GM12878 (cell line): Measurements from ENCODE around the gene MCM6. TPM values are rescaled to one million over a fixed set of nuclear protein-coding genes. Genes with fewer than 3 reads are reported as not detected.
A peak's percentile ranks its signal among the peaks of the same experiment; 100 is the strongest.

Experiments
- ATAC-seq: fragments of 200-7000 bp; cut with Tn5 transposase; 3 replicates; pipeline ENCODE4 v1.9.1; 2020; ENCODE audit warnings: mild to moderate bottlenecking, moderate library complexity
- BruUV-seq: library from RNA; stranded (reverse); fragments of 400-500 nt; replicated peaks from 2 replicates; lab custom pipeline; 2021; lab: Mats Ljungman, UMichigan
- CTCF ChIA-PET: fragments of 300-600 bp; sonication (Branson Sonifier 250); formaldehyde crosslinking; extraction: SDS; loops from one replicate; lab custom pipeline; 2021; ENCODE audit warnings: inconsistent platforms; lab: Yijun Ruan, JAX
- POLR2A ChIA-PET: fragments of 350-600 bp; formaldehyde crosslinking; extraction: SDS; loops from one replicate; lab custom pipeline; 2021; ENCODE audit warnings: inconsistent platforms; lab: Charles Lee
- RAD21 ChIA-PET: fragments of 300-600 bp; sonication (Branson Sonifier 250); formaldehyde crosslinking; loops from one replicate; lab custom pipeline; 2023; ENCODE audit warnings: antibody characterized with exemption; ENCODE audit not compliant: unreplicated experiment; lab: Charles Lee
- SMC1A ChIA-PET: fragments of 300-600 bp; sonication (Branson Sonifier 250); formaldehyde crosslinking; loops from one replicate; lab custom pipeline; 2023; ENCODE audit not compliant: unreplicated experiment, uncharacterized antibody; lab: Charles Lee
- DNase-seq: peaks from one replicate; pipeline ENCODE4 v3.0.0-alpha.2; 2011; ENCODE audit warnings: low read depth, low spot score
- FAIRE-seq: peaks from 3 replicates; lab custom pipeline; 2011; peaks lifted over from hg19 to GRCh38; lab: Jason Lieb, UNC
- H2AFZ ChIP-seq: 2 replicates; pipeline ENCODE4 v1.6.0; 2011; ENCODE audit warnings: low read depth, low read length, control low read depth; ENCODE audit not compliant: control insufficient read depth
- H3K27ac ChIP-seq: 2 replicates; pipeline ENCODE4 v1.5.1; 2011; ENCODE audit warnings: control low read depth; ENCODE audit not compliant: control insufficient read depth, insufficient read depth
- H3K27me3 ChIP-seq, 2 experiments: replicated peaks in 1 of 2; 2 replicates each; pipeline versions ENCODE4 v1.6.0 to v1.6.1; 2011; ENCODE audit warnings: low read length in 1 of 2; ENCODE audit not compliant: control insufficient read depth in 2 of 2, insufficient read depth in 2 of 2
- H3K36me3 ChIP-seq, 2 experiments: 2 replicates each; pipeline ENCODE4 v1.5.1; 2011; ENCODE audit warnings: low read length in 1 of 2; ENCODE audit not compliant: control insufficient read depth in 2 of 2, insufficient read depth in 2 of 2
- H3K4me1 ChIP-seq: 2 replicates; pipeline ENCODE4 v1.6.1; 2011; ENCODE audit warnings: mild to moderate bottlenecking, low read length, moderate library complexity, mixed read lengths; ENCODE audit not compliant: control insufficient read depth, insufficient read depth
- H3K4me2 ChIP-seq: 2 replicates; pipeline ENCODE4 v1.6.0; 2011; ENCODE audit warnings: control low read depth; ENCODE audit not compliant: control insufficient read depth, insufficient read depth
- H3K4me3 ChIP-seq: fragments of 200-600 bp; sonication (generic); 2 replicates; pipeline ENCODE4 v1.5.1; 2016
- H3K79me2 ChIP-seq: 2 replicates; pipeline ENCODE4 v1.6.0; 2011; ENCODE audit warnings: low read length; ENCODE audit not compliant: control insufficient read depth, insufficient read depth
- H3K9ac ChIP-seq: 2 replicates; pipeline ENCODE4 v1.8.0; 2011; ENCODE audit warnings: low read length, control low read depth, mixed read lengths; ENCODE audit not compliant: control insufficient read depth, insufficient read depth
- H3K9me3 ChIP-seq: replicated peaks from 3 replicates; pipeline ENCODE4 v1.5.1; 2011; ENCODE audit warnings: mild to moderate bottlenecking, low read length; ENCODE audit not compliant: control insufficient read depth, insufficient read depth
- H4K20me1 ChIP-seq: 2 replicates; pipeline ENCODE4 v1.6.0; 2011; ENCODE audit not compliant: control insufficient read depth, insufficient read depth
- CHD1 ChIP-seq: IDR thresholded peaks from 2 replicates; pipeline ENCODE4 v1.6.1; 2012; ENCODE audit warnings: low read depth, low read length, improper control_type of control experiment
- CREB1 ChIP-seq: IDR thresholded peaks from 2 replicates; pipeline ENCODE4 v1.6.1; 2012; ENCODE audit warnings: low read depth, mild to moderate bottlenecking, inconsistent platforms
- EGR1 ChIP-seq, 2 experiments: IDR thresholded peaks; 1 replicate in 1 of 2; 2 replicates in 1 of 2; pipeline ENCODE4 v1.6.1; 2011 to 2012; ENCODE audit warnings: low read depth in 2 of 2, low read length in 2 of 2, borderline replicate concordance in 1 of 2, mild to moderate bottlenecking in 1 of 2, moderate library complexity in 1 of 2
- IKZF1 ChIP-seq: fragments of 450-650 bp; conservative IDR thresholded peaks from 2 replicates; pipeline ENCODE4 v1.6.1; 2017; ENCODE audit warnings: antibody characterized with exemption, mild to moderate bottlenecking
- LARP7 ChIP-seq: fragments of 450-650 bp; IDR thresholded peaks from 2 replicates; pipeline ENCODE4 v1.6.1; 2017; ENCODE audit warnings: mild to moderate bottlenecking
- MYC ChIP-seq: IDR thresholded peaks from 2 replicates; pipeline ENCODE4 v1.6.1; 2011; ENCODE audit warnings: mild to moderate bottlenecking, low read length, moderate library complexity, inconsistent platforms; ENCODE audit not compliant: insufficient read depth, insufficient replicate concordance, insufficient read length, severe bottlenecking
- NR2F1 ChIP-seq: fragments of 450-650 bp; conservative IDR thresholded peaks from 2 replicates; pipeline ENCODE4 v1.6.1; 2017; ENCODE audit warnings: mild to moderate bottlenecking
- RB1 ChIP-seq: fragments of 450-650 bp; formaldehyde crosslinking; IDR thresholded peaks from 2 replicates; pipeline ENCODE4 v1.6.1; 2017; ENCODE audit warnings: mild to moderate bottlenecking, borderline replicate concordance
- RBBP5 ChIP-seq: fragments of 200-600 bp; sonication (generic); conservative IDR thresholded peaks from 2 replicates; pipeline ENCODE4 v1.6.1; 2016
- SPI1 ChIP-seq: IDR thresholded peaks from 2 replicates; pipeline ENCODE4 v1.6.1; 2011; ENCODE audit warnings: low read depth, mild to moderate bottlenecking, low read length, moderate library complexity, borderline replicate concordance; ENCODE audit not compliant: insufficient read depth
- SREBF2 ChIP-seq: IDR thresholded peaks from 2 replicates; pipeline ENCODE4 v1.6.1; 2012; ENCODE audit warnings: mild to moderate bottlenecking, low read length
- TAF1 ChIP-seq: IDR thresholded peaks from 2 replicates; pipeline ENCODE4 v1.6.1; 2011; ENCODE audit warnings: mild to moderate bottlenecking, low read depth, low read length, borderline replicate concordance
- TCF3 ChIP-seq: IDR thresholded peaks from 2 replicates; pipeline ENCODE4 v1.6.1; 2012; ENCODE audit warnings: low read depth, mild to moderate bottlenecking, low read length, borderline replicate concordance; ENCODE audit not compliant: insufficient read depth
- TCF7 ChIP-seq: IDR thresholded peaks from 2 replicates; pipeline ENCODE4 v1.6.1; 2014; ENCODE audit warnings: antibody characterized with exemption, borderline replicate concordance
- ZBED1 ChIP-seq: IDR thresholded peaks from 2 replicates; pipeline ENCODE4 v1.6.1; 2016; ENCODE audit warnings: borderline replicate concordance
- ZNF274 ChIP-seq: IDR thresholded peaks from one replicate; pipeline ENCODE4 v1.8.0; 2011; ENCODE audit not compliant: insufficient read length, insufficient read depth
- ZNF622 ChIP-seq: fragments of 450-650 bp; IDR thresholded peaks from 2 replicates; pipeline ENCODE4 v1.6.1; 2017; ENCODE audit warnings: mild to moderate bottlenecking, inconsistent platforms
- ZSCAN29 ChIP-seq: fragments of 450-650 bp; IDR thresholded peaks from 2 replicates; pipeline ENCODE4 v1.6.1; 2017; ENCODE audit warnings: mild to moderate bottlenecking, moderate library complexity
- WGBS: methylation state at CpG from one replicate; pipeline ENCODE4 v1.1.6; 2016; ENCODE audit warnings: low lambda C conversion rate; ENCODE audit not compliant: insufficient replicate concordance, insufficient coverage; ENCODE audit errors: missing lambda C conversion rate; 5-methylcytosine and 5-hydroxymethylcytosine counted together
- in situ Hi-C: fragments of 300-500 bp; cut with MboI; formaldehyde crosslinking; loops from 9 replicates; pipeline ENCODE4 v1.14.3; 2018; ENCODE audit warnings: mixed read lengths
- intact Hi-C: fragments of 100-400 bp; cut with micrococcal nuclease; formaldehyde crosslinking; loops from one replicate; pipeline ENCODE4 v1.14.2; 2022; ENCODE audit not compliant: unreplicated experiment
- polyA plus RNA-seq, 11 experiments: library from polyadenylated mRNA; depleted of rRNA in 4 of 11; unstranded in 6 of 11; stranded (reverse) in 5 of 11; fragments of >200 nt; fragmentation: Nextera tagmentation in 4 of 11; fragmentation: Illumina TruSeq in 1 of 11; extraction: Ambion mirVana in 4 of 11; extraction: Trizol in 1 of 11; gene quantifications; 1 replicate in 1 of 11; 2 replicates in 10 of 11; pipeline versions ENCODE4 v1.2.1 to v1.2.3, GENCODE V29; 2011 to 2016; ENCODE audit warnings: inconsistent platforms in 2 of 11, missing spikeins in 2 of 11, low read depth in 1 of 11
- total RNA-seq, 4 experiments: library from RNA; depleted of rRNA in 3 of 4; stranded (reverse); fragments of >200 nt in 3 of 4; fragmentation: Illumina TruSeq in 1 of 4; extraction: Trizol in 1 of 4; gene quantifications; 2 replicates each; pipeline versions ENCODE4 v1.2.1 to v1.2.3, GENCODE V29; 2013 to 2021
- TF ChIP-seq, protein P1 (sequence below): fragments of 450-650 bp; IDR thresholded peaks from 2 replicates; pipeline ENCODE4 v1.6.1; 2017; ENCODE audit warnings: borderline replicate concordance
- TF ChIP-seq, protein P2 (sequence below): fragments of 150-350 bp; IDR thresholded peaks from 2 replicates; pipeline ENCODE4 v1.6.1; 2016; ENCODE audit warnings: low read depth, low read length

MCM6 gene
- total and polyA plus RNA-seq, 10 of the 15 experiments (the other 5 are each of a cell fraction or from before 2014, with no cell fraction given) = 37.4 to 118 (median 82.2) TPM

DNA sequence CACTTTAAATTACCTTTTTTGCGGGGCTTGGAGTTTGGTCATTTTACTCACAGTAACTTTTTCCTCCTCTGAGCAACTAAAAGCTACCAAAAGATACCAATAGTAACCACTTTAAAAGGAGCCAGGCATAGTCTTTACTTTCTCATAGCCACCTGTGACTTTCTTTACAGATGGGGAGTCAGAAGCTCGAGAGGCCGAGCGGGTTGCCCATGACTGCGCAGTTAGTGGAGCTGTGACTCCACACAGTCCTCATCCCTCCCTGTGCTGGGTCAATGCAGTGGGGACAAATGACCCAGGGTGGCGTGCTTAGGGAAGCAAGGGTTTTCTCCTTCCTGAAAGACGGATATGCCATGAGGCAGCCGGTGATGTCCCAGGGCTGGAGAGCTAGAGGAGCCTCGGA is 51.1 kb downstream of the MCM6 start:
- peaks cover 7% of the 10 kb centered on the region for H3K9me3 ChIP-seq
- ChIA-PET RAD21 (interaction anchor here (0.7 kb wide), 1 partner anchor 582 kb away, joined by 3 read pairs; no protein-coding TSS in a partner anchor), POLR2A (interaction anchor here (0.5 to 0.6 kb wide), 2 partner anchors 35 to 504 kb away, joined by 4 read pairs; no protein-coding TSS in a partner anchor), SMC1A (interaction anchor here (0.6 to 2.1 kb wide), 8 partner anchors 8 to 827 kb away, joined by 3 to 6 read pairs (median 5); no protein-coding TSS in a partner anchor), CTCF (interaction anchor here (1.1 to 1.9 kb wide), 2 partner anchors 28 to 559 kb away, joined by 3 to 9 read pairs; no protein-coding TSS in a partner anchor)
- no TSS peak for BruUV-seq
- H3K27ac ChIP-seq = no peak overlapping the region
- peak overlapping the region; percentile 53; the same call in 1 of the 2 replicates for H2AFZ ChIP-seq
- intact Hi-C loops (no loop called here), in situ Hi-C loops (no loop called here)
- no peaks in the 10 kb centered on the region for H3K36me3 ChIP-seq
- H3K27me3 ChIP-seq = no peaks in the 10 kb centered on the region
- ATAC-seq = no peak; the same call in 2 of the 3 replicates
- WGBS = 88% methylated on average over 9 of the region's 9 CpGs
- H3K79me2 ChIP-seq = peaks cover 5% of the 10 kb centered on the region; the same call in 1 of the 2 replicates
- H4K20me1 ChIP-seq = no peaks in the 10 kb centered on the region
- H3K4me3 ChIP-seq = no peak overlapping the region
- FAIRE-seq = no peak
- no peak overlapping the region for H3K4me2 ChIP-seq
- H3K4me1 ChIP-seq = peaks cover 28% of the 10 kb centered on the region
- H3K9ac ChIP-seq = no peak overlapping the region
- no peak for DNase-seq
- no peak for TF ChIP-seq NR2F1
- TF ChIP-seq, protein P1, sequence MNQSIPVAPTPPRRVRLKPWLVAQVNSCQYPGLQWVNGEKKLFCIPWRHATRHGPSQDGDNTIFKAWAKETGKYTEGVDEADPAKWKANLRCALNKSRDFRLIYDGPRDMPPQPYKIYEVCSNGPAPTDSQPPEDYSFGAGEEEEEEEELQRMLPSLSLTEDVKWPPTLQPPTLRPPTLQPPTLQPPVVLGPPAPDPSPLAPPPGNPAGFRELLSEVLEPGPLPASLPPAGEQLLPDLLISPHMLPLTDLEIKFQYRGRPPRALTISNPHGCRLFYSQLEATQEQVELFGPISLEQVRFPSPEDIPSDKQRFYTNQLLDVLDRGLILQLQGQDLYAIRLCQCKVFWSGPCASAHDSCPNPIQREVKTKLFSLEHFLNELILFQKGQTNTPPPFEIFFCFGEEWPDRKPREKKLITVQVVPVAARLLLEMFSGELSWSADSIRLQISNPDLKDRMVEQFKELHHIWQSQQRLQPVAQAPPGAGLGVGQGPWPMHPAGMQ = no peak
- TF ChIP-seq ZBED1 = no peak
- TF ChIP-seq RBBP5 = no peak
- TF ChIP-seq TCF7 = no peak
- no peak for TF ChIP-seq IKZF1
- no peak for TF ChIP-seq SREBF2
- no peak for TF ChIP-seq EGR1 (IDR thresholded peaks at IDR 0.05; ENCODE audit: borderline replicate concordance in 1 of 2, low read depth in 2 of 2, low read length in 2 of 2)
- TF ChIP-seq TAF1 = no peak
- TF ChIP-seq, protein P2, sequence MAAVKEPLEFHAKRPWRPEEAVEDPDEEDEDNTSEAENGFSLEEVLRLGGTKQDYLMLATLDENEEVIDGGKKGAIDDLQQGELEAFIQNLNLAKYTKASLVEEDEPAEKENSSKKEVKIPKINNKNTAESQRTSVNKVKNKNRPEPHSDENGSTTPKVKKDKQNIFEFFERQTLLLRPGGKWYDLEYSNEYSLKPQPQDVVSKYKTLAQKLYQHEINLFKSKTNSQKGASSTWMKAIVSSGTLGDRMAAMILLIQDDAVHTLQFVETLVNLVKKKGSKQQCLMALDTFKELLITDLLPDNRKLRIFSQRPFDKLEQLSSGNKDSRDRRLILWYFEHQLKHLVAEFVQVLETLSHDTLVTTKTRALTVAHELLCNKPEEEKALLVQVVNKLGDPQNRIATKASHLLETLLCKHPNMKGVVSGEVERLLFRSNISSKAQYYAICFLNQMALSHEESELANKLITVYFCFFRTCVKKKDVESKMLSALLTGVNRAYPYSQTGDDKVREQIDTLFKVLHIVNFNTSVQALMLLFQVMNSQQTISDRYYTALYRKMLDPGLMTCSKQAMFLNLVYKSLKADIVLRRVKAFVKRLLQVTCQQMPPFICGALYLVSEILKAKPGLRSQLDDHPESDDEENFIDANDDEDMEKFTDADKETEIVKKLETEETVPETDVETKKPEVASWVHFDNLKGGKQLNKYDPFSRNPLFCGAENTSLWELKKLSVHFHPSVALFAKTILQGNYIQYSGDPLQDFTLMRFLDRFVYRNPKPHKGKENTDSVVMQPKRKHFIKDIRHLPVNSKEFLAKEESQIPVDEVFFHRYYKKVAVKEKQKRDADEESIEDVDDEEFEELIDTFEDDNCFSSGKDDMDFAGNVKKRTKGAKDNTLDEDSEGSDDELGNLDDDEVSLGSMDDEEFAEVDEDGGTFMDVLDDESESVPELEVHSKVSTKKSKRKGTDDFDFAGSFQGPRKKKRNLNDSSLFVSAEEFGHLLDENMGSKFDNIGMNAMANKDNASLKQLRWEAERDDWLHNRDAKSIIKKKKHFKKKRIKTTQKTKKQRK = no peak
- TF ChIP-seq ZNF274 = no peak
- TF ChIP-seq SPI1 = no peak
- no peak for TF ChIP-seq MYC
- TF ChIP-seq CHD1 = no peak
- no peak for TF ChIP-seq TCF3
- TF ChIP-seq RB1 = no peak
- no peak for TF ChIP-seq LARP7
- no peak for TF ChIP-seq CREB1
- TF ChIP-seq ZSCAN29 = no peak
- no peak for TF ChIP-seq ZNF622
- TF ChIP-seq, all 136 proteins: peak for 0
